Kasumi-1 (cell line): ENCODE results near the gene ZNF423.

Experiments
- DNase-seq, 2 experiments: peaks; one replicate each; lab custom pipeline; 2025; lab: John Stamatoyannopoulos, UW

The ZNF423 gene

DNA sequence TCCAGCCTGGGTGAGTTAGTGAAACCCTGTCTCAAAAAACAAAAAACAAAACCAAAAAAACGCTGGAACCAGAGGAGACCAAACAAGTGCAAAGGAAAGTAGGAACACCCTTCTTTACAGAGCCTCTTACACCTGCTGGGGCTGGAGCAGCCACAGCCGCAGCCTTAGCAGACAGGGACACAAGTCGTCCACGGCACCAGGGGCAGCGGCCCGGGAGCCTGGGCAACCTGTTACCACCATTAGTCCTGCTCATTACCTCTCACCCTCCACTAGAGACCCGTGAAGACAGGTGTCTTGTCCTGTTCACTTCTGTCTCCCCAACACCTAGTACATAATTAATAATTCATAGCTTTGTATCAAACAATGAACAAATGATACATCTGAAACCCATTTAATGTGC, 398.7 kb downstream of the ZNF423 start:
- no peak for DNase-seq

DNA sequence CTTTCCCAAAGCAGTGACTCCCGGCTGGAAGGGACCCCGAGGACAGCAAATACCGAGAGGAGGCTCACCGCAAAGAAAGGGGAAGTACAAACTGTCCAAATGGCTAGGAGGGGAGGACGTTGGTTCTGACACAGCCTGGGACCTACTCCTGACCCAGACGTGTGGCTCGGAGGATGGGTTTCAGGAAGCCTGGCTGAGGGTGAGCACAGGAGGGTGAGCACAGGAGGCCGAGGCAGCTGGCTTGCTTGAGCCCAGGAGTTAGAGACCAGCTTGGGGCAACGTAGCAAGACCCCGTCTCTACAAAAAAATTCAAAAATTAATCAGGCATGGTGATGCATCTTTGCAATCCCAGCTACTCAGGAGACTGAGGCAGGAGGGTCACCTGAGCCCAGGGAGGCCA, 399.1 kb downstream of the ZNF423 start:
- DNase-seq: no peak

DNA sequence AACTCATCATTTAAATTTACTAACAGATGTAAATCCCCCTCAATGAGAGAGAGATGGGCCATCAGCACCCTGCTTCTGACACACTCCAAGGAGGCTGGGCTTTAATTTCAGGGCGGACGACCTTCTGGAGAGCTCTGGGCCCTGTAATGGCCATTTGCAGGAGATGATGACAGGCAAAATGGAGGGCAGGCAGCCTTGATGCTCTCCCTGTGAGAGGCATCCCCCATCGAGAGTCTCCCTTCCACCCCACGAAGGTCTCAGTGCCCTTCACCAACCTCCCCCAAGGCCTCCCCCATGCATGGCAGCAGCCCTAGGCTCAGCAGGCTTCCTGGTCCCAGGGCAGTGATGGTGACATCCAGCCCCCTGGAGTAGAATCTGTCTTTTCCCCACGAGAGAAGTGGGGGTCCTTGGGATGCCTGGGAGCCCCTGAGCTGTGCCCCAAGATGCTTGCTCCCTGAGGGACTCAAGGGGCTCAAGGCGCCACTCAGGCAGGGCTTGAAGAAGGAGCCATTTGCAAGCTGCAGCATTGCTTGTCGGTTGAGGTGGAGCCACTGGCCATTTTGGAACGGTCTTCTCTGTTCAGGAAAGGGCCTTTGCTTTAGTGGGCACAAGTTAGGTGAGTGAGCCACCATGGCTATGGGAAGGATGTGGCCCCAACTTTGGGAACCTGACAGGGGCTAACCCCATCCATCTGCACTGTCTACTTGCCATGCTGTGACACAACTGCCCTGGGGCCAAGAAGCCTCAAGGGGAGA, 399.7 kb downstream of the ZNF423 start:
- no peak for DNase-seq

DNA sequence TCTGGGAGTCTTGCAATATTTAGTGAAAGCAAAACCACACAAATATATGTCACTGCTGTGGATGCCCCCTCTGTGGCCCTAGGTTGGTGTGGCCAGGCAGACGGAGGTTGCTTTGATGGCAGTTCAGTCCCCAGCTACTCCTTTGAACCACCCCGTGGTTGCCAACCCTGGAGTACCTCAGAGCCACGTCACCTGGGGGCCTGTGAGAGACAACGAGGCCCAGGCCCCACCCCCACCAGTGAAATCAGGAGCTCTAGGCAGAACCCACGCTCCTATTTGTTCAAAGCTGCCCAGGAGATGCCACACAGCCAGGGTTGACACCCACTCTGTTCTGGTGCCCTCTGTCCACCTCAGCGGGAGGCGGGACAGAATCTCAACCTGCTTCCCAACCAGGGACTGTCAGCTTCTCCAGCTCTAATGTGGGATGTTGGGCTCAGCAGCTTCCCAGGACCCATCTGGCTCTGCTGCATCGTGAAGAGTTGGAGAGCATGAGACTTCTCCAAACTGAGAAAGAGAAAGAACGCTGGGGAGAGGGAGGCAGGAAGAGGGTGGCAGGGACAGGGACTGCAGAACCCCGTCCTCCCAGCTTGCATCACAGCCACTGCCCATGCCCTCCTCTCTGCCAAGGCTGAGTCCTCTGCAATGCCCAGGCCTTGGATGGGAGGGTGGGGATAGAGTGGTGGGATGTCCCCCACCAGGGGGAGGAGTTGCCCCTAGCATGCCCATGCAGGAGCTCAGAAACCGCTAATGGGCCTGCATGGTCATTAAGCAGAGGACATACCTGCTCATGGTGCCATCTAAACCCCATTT, 400.5 kb downstream of the ZNF423 start:
- no peak for DNase-seq

DNA sequence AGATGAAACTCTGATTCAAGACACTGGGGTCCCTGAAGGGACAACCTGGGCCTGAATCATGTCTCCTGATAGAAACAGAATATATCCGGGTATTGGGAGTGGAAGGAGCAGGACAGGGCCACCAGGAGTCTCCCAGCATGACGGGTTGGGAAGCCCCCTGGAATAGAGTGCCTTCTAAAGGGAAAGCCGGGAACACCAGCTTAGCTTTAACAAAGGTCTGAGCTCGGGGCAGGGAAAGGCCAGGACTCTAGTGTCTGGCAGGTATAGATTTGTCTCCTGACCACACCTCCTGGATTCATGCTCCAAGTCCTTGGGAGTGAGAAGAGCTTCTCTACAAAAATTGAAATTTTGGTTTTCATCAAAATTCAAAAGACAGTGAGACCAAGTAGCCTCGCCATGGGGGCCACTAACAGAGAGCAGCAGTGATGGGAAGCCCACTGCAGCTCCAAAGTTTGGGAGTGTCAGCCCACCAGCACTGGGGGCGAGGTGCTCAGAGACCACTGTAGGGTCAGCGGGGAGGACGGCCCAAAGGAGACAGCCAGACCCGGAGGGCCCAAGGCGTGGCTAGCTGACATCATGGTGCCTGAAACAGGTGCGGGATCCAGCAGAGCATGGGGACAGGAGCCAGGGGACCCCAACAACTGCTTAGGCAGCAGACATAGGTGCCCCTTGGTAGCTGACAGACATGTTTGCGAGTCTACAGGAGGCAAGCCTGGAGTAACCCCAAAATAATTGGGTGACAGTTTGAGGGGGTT, 401.3 kb downstream of the ZNF423 start:
- no peak for DNase-seq

DNA sequence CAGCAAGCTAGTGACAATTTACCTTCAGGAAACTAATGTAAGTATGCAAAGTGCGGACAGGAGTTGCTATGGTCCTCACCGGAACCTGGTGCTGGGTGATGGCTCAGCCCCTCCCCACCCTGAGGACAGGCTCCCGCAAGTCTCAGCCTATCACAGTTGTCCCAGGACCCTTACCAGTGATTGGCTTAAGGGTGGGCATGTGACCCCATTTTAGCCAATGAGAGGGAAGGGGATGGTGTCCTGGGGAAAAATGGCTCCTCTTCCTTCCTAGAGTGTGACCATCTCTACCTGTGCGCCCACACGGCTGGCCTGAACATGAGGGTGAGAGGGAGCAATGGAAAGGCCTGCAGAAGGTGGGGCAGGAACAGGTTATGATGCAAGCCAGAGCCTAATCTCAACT, 401.9 kb downstream of the ZNF423 start:
- no peak for DNase-seq

DNA sequence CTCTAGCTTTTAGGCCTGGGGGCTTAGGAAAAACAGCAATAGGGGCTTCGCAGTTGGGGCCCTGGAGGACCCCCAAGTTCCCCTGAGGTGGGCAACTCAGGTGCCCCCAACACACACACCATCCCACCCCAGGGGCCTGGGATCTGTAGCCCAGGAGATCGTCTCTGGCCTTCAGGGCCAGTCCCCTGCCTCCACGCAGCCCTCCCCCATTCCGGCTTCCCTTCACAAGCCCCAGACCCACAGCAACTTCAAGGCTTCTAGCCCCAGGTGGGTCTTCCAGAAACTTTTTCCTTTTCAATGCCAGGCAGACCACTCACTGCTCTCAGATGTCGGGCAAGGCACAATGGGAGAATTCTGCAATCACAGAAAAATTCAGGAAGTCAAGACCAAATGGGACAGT, 402.9 kb downstream of the ZNF423 start:
- no peak for DNase-seq

DNA sequence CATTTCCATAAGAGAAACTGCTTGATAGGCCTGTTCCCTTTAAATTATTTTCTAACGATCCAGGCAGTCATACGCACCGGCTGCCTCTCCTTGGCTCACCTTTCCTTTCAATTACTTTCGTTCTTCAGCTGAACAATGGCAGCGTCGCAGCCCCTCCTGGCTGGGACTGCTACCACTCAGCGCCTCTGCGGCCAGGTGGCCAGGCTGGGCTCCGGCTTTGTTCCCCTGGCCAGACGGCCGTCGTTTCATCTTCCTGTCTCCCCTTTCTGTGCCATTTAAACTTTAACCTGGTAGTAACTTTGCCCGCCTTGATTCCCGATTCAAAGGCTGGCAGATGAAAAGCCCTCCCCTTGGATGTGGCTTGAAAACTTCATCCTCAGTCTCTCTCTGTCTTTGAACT, 403.3 kb downstream of the ZNF423 start:
- no peak for DNase-seq

DNA sequence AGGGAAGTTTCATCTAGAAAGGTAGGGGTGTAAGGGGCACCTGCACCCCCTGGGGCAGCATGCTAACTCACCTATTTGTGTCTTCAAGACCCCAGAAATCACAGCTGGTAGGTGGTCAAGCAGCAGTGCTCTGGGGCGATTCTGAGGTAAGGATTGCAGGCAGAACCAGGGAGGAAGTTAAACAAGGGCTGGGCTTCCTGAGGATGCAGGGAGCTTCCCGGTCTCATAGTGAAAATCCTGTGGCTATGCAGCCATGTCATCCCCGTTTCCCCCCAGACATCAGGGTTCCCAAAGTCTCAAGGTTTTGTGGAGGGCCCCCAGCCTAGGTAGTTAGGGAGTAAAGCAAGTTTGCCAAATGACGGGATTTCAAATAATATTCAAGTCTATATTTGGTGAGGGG, 403.8 kb downstream of the ZNF423 start:
- DNase-seq: no peak

DNA sequence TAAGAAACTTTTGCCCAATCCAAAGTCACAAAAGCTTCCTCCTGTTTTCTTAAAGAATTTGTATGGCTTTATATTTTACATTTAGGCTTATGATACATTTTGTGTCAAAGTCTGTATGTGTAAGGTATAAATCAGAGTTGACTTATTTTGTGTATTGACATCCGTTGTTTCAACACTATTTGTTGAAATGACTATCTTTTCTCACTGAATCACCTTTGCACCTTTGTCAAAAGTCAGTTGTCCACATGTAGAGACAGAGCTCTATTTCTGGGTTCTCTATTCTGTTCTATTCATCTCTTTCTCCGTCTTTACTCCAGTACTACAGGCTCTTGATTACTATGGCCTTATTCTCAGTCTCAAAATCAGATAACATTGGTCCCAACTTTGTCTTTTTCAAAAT, 409.1 kb downstream of the ZNF423 start:
- DNase-seq: no peak

DNA sequence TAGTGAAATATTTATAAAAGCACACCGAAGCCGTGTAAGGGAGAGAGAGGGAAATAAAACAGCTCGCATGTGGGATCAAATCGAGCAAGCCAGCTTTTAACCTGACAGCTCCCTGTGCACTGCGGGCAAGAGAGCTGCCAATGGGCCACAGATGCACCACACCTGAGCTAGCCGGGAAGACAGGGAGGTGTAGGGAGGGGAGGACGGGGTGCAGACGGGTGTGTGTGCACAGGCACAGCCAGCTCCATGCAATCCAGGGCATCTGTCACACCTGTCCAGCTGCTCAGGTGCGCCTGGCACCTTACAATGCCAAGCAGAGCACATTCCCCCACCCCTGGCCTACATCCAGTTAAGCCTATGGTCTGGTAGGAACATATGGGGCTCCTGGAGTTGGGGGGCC, 412.3 kb downstream of the ZNF423 start:
- DNase-seq: no peak

DNA sequence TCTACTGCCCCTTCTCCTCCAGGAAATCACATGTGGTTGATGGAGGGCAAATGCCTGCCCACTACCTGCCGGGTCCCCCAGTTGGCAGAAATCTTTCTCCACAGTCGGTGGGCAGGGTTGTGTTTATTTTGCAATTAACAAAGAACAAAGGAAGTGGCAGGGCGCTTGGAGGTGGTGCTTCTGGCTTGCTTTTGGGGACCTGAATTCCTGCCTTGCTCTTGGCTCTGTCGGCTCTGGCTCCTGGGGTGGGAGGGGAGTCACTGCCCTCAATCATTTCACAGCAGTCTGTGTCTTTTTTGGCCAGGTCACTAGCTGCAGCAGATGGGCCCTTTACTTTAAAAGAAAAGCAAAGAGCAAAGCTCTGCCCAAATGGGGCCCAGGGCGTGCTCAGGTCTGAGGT, 413.1 kb downstream of the ZNF423 start:
- no peak for DNase-seq

DNA sequence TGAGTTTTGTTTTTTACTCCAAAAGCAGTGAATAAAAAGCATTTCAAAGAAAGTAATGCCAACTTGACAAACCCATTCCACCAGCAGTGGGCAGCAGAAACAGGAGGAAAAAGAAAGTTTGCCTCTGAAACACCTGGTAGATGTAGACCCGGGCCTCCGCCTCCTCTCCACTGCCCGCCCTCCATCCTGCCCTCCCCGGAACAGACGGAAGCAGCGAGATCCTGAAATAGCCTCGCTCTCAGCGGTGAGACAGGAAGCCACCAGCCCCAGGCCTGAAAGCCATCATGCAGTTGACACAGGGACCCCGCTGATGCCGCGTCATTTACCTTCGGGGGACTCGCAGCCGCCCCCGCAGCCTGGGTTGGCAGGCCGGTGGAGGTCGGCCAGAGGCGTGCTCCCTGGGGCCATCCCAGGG, 414.5 kb downstream of the ZNF423 start:
- DNase-seq: no peak

DNA sequence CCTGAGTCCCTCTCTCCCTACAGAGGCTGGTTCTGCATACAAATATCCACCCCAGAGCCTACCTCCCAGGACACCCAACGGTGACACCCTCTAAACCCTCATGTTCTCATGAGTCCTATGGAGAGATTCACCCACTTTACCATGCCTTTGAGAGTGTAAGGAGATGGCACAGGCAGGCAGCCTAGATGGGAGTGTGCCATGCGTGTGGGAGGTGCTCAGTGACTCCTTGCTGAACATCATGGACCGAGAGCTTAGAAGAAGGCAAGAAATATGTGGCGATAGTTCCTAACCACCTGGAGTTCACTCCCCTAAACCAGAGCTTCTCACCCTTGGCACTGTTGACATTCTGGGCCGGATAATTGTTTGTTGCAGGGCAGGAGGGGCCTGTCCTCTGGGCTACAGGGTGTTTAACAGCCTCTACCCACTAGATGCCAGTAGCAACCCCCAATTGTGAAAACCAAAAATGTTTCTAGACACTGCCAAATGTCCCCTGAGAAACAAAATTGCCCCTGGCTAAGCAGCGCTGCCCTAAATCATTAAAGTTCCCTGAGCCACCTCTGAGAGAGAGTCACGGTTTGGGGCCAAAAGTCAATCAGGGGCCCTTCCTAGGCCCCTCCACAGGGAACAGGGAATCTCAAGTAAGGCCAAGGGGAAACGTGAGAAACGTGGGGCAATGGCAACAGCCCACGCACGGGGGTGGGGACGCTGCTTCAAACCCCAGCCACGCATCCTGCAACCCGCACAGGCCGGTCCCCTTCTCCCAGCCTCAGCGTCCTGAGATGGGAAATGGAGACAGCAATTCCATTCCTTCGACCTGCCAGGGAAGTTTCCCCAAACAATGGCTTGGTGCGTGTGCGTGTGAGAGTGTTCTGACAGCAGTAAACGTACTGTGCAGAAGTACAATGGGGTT, 415.5 kb downstream of the ZNF423 start:
- DNase-seq: no peak

DNA sequence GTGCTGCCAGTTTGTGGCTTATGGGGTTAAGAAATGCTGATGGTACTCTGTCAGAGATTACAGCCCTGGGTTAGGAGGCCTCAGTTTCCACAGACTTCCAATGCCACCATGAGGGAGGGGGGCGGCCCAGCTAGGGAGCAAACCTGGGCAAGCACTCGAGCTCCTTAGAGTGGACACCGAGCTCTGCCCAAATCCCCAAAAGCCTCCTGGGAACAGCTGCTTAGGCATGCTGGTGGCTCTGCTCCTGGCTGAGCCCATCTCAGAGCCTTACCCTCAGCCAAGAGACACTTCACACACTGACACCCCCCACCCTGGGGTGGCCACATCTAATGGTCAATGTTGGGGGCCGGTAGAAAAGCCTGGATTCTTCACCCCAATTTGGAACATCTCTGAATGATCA, 416.2 kb downstream of the ZNF423 start:
- DNase-seq: no peak

DNA sequence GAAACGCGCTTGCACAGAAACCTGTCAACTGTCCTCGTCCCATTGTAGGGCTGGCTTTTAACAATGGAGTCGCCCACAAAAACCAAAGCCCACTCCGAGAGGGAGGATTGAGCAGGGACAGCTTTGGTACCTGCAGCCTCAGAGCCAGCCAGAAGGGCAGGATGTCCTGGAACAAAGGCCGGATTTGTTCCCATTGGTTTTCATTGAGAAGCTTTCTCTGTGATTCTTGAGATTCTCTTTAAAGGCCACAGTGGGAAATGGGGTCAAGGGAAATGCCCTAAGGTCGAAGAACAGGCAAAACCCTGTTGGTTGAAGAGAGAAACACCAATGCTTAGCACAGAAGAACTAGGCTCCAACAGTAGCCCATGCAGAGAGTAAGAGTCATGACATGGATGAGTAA, 416.9 kb downstream of the ZNF423 start:
- no peak for DNase-seq
